HG03571 (cell line): Measurements from ENCODE around the gene ADAMTS2.
"Not testable (repeated sequence)": the region's sequence is repeated elsewhere in the genome, so short reads cannot be mapped to it uniquely, and the experiment has no call there.

Experiments
- ATAC-seq: cut with Tn5 transposase; IDR thresholded peaks from one replicate; pipeline ENCODE4 v1.9.1; 2021; ENCODE audit not compliant: unreplicated experiment

Gene ADAMTS2

GRCh38 chr5:179221196-179221876, 123.9 kb downstream of the ADAMTS2 start:
- ATAC-seq = no peak

- no peak for ATAC-seq
Observed at GRCh38 chr5:179220716-179221115, 124.5 kb downstream of the ADAMTS2 start.

GRCh38 chr5:179219661-179220620, 125.3 kb downstream of the ADAMTS2 start:
- no peak for ATAC-seq

DNA sequence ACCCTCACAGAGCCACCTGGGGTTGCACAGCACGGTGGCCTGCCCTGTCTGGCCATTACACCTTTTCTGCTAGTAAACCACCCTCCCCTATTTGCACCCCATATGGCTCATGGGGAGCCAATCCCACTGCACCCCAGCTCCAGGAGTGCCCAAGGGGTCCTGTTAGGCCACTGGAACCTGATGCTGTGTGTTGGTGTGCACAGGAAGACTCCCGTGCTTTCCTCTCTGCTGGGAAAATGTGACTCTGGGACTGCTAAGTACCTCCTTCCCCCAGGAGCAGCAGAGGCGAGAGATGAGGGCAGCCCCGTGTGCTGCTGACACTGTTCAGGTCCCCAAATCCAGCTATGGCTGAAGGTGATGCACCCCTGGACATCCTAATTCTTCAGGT, 126.3 kb downstream of the ADAMTS2 start:
- no peak for ATAC-seq

DNA sequence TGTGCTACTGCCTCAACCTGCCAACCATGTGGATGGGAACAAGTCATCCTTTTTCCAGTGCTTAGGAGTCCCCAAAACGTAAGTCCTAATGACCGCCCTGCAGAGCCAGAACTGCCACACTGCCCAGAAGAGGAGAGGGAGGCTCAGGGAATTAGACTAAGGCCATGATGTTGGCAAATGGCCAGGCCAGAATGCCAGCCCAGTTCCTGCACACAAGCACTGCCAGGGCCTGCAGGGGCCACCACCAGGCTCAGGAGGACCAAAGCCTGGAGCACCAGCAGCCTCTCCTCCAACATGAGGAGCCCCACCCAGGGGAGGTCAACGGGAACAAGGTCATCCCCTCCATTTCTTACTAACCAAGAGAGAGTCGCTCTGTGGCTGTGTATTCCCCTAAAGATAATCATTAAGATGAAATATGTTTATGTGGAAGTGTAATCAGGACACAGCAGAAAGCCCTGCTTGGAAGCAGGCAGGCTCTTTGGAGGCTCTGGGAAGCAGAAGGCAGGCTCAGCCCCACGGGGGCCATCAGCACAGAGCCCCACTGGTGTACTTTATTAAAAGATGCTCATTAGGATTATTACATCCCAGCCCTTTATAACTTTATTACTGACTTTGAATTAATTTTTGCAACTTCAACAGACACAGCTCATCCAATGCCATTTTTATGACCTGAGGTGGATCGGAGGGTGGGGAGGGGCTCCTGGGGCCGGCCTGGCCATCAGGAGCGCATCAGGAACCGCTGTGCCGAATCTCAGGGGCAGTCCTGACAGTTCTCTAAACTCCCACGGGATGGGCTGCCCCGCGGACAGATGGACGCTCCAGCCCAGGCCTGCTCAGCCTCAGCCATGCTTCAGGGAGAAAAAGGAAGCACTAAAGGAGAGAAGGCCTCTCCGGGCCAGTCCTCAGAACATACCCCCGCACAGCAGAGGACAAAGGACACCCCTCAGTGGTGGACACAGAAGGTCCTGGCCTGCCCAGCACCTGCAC, 127.0 kb downstream of the ADAMTS2 start:
- ATAC-seq = no peak

- no peak for ATAC-seq
Observed at GRCh38 chr5:179217356-179217755, 127.9 kb downstream of the ADAMTS2 start.

GRCh38 chr5:179216381-179216780, 128.9 kb downstream of the ADAMTS2 start:
- not testable (repeated sequence) for ATAC-seq

DNA sequence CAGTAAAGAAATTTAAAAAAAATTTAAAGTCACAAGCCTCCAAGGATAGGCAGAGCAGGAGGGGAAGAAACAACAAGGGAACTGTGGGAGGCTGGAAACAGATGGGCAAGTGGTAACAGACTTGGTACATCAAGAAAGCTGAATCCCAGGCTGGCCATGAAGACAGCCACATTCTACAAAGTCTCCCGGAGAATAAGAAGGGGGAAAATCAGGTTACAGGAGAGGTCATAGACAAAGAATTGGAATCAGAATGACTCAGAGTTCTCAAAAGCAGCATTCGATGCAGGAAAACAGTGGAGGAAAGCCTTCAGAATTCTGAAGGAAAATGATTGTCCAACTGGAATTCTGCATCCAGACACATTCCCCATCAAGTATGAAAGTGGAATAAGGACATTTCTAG, 129.7 kb downstream of the ADAMTS2 start:
- no peak for ATAC-seq

GRCh38 chr5:179214678-179215077, 130.6 kb downstream of the ADAMTS2 start:
- ATAC-seq = no peak

GRCh38 chr5:179212870-179213269, 132.4 kb downstream of the ADAMTS2 start:
- no peak for ATAC-seq

DNA sequence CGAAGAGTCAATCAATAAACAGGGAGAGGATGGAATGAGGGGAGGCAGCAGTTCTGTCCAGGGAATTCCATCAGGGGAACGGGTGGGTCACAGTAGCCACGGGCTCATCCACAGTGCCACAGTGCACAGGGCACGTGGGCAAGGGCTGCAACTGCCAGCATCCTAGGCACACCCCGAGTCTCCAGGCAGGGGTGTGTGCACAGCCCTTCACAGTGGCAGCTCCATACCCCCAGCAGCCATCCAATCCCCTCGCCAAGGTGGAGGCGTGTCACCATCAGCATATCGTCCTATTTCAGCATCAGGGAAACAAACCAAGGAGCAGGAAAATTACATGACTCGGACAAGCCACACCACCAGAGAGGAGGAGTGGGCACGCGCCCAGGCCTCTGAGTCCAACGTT, 133.6 kb downstream of the ADAMTS2 start:
- ATAC-seq = no peak

GRCh38 chr5:179211068-179211467, 134.2 kb downstream of the ADAMTS2 start:
- no peak for ATAC-seq

GRCh38 chr5:179210478-179210877, 134.8 kb downstream of the ADAMTS2 start:
- no peak for ATAC-seq

DNA sequence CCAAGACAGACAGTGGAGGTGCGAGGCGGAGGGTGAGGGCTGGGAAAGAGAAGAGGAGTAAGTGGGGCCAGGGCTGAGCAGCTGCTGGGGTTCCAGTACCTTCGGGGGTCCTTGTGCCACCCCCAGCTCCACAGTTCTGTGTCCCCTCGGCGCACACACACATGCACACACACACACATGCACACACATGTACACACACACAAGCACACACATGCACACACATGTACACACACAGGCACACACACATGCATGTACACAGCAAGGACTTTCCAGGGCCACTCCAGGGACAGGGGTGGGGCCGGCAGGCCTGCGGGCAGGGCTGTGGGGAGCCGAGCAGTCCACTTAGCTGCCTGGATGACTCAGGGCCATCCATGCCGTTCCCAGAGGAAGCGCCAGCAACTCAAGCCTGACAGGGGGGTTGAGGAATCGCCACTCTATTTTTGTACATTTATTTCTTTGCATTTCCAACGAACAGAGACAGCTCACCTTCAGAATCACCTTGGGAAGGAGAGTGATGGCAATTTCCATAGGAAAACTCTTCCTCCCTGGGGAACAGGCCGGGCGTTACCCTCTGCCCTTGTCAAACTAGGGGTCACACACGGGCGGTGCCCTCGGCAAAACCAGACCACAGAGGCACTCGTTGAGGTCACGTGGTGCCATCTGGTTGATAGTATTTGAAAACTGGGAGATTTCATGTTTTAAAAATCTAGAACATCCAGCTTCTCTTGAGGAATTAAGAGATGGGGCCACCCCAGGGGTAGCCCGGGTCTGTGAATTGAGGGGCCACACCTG, 135.7 kb downstream of the ADAMTS2 start:
- ATAC-seq = no peak

DNA sequence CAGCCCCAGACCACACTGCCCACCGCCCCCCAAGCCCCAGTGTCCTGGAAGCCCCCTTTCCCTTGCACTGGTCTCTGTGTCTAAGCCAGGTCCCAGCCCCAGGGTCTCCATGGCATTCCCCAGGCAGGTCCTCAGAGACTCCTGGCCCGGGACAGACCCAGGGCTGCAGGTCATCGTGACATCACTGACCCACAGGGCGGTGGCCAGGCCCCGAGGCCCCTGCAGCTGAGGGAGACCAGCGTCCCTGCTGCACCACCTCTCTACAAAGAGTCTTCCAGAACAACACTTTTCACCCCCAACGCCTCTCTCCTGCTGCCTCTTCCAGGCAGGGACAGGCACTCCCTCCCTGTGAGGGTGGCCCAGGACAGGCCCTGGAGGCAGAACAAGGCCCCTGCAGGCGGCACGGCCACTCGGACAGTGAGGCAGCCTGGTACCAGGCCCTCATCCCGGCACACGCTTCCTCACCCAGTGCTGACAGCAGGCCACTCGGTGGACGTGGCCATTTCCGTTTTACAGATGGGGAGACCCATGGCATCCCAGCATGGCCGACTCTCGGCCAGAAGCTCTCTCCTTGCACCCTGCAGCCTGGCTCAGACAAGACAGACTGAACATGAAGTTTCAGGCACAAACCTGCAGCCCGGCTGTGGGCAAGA, 136.4 kb downstream of the ADAMTS2 start:
- ATAC-seq = no peak

GRCh38 chr5:179207920-179208705, 137.1 kb downstream of the ADAMTS2 start:
- no peak for ATAC-seq

DNA sequence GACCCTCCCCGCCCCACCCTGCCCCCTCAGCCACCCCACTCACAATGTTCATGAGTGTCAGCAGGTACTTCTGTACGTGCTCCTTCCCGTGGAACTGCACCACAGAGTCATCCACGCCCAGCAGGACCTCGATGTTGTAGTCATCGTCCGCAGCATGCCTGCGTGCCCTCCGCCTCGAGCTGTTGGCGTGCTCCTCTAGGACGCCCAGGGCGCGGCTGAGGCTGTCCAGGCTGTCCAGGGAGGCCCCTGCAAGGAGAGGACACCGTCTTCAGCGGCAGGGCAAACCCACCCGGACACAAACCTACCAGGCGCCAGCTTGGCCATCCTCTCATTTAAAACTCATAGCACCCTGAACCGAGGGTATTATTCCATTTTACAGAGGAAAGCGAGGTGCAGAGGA, 137.8 kb downstream of the ADAMTS2 start:
- no peak for ATAC-seq

GRCh38 chr5:179206366-179206765, 138.9 kb downstream of the ADAMTS2 start:
- ATAC-seq = no peak

DNA sequence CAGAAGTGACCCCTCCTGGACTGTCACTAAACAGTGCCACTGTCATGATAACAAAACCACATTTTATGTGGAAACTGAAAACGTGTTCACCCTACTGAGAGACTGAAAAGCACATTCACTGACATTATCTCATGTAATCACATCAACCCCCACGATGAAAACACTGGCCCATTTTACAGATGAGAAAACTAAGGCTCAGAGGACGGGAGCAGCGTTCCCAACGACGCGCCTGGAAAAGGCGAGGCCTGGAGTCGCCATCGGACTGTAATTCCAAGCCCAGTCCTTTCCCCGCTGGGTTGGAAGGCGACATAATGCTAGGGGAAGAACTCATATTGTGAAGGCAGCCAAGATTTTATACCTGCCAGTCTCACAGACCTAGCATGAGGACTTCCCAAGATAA, 140.0 kb downstream of the ADAMTS2 start:
- ATAC-seq = no peak
